ENCODE data around the gene SLC35E3. TPM values are rescaled to one million over a fixed set of nuclear protein-coding genes. Genes with fewer than 3 reads are reported as not detected.
"Not testable (repeated sequence)": the region's sequence is repeated elsewhere in the genome, so short reads cannot be mapped to it uniquely, and the experiment has no call there.

The SLC35E3 gene
- total and polyA plus RNA-seq, 2 experiments from 2014 or later: 6.9 to 25.4 TPM

- TF ChIP-seq, protein P1, sequence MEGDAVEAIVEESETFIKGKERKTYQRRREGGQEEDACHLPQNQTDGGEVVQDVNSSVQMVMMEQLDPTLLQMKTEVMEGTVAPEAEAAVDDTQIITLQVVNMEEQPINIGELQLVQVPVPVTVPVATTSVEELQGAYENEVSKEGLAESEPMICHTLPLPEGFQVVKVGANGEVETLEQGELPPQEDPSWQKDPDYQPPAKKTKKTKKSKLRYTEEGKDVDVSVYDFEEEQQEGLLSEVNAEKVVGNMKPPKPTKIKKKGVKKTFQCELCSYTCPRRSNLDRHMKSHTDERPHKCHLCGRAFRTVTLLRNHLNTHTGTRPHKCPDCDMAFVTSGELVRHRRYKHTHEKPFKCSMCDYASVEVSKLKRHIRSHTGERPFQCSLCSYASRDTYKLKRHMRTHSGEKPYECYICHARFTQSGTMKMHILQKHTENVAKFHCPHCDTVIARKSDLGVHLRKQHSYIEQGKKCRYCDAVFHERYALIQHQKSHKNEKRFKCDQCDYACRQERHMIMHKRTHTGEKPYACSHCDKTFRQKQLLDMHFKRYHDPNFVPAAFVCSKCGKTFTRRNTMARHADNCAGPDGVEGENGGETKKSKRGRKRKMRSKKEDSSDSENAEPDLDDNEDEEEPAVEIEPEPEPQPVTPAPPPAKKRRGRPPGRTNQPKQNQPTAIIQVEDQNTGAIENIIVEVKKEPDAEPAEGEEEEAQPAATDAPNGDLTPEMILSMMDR (IDR thresholded peaks at IDR 0.05; ENCODE audit: low read depth, low read length): no peak
- Histone ChIP-seq H3K36me3 (peaks cover 57% of the 10 kb centered on the region), H3K9me3 (ENCODE audit: low read depth) (no peaks in the 10 kb centered on the region), H3K27ac (no peak overlapping the region), H3K4me1 (ENCODE audit: low read depth) (no peaks in the 10 kb centered on the region), H3K4me3 (no peak overlapping the region), H3K27me3 (no peaks in the 10 kb centered on the region)
- no peak for DNase-seq (ENCODE audit: low read depth in 1 of 2, low spot score in 1 of 2)
Measured at GRCh38 chr12:68815232-68815927, 69.4 kb downstream of the SLC35E3 start.

GRCh38 chr12:68815928-68816800 lies 70.2 kb downstream of the SLC35E3 start:
- Histone ChIP-seq H3K27me3 (no peaks in the 10 kb centered on the region), H3K4me1 (ENCODE audit: low read depth) (no peaks in the 10 kb centered on the region), H3K27ac (no peak overlapping the region), H3K9me3 (ENCODE audit: low read depth) (no peaks in the 10 kb centered on the region), H3K36me3 (peaks cover 62% of the 10 kb centered on the region), H3K4me3 (no peak overlapping the region)
- TF ChIP-seq, protein P1 (IDR thresholded peaks at IDR 0.05; ENCODE audit: low read depth, low read length): no peak
- DNase-seq (ENCODE audit: low read depth in 1 of 2, low spot score in 1 of 2): no peak

GRCh38 chr12:68819481-68819880 lies 73.5 kb downstream of the SLC35E3 start:
- not testable (repeated sequence) for DNase-seq (ENCODE audit: low read depth in 1 of 2, low spot score in 1 of 2); H3K9me3 ChIP-seq (ENCODE audit: low read depth); H3K27me3 ChIP-seq; H3K4me1 ChIP-seq (ENCODE audit: low read depth); H3K4me3 ChIP-seq; H3K27ac ChIP-seq
- peaks cover 66% of the 10 kb centered on the region for H3K36me3 ChIP-seq

- H3K4me3 ChIP-seq: no peak overlapping the region
- TF ChIP-seq, protein P1 (IDR thresholded peaks at IDR 0.05; ENCODE audit: low read depth, low read length): no peak
- H3K36me3 ChIP-seq: peaks cover 71% of the 10 kb centered on the region
- no peaks in the 10 kb centered on the region for H3K9me3 ChIP-seq (ENCODE audit: low read depth)
- no peaks in the 10 kb centered on the region for H3K27me3 ChIP-seq
- no peaks in the 10 kb centered on the region for H3K4me1 ChIP-seq (ENCODE audit: low read depth)
- no peak overlapping the region for H3K27ac ChIP-seq
- no peak for DNase-seq (ENCODE audit: low read depth in 1 of 2, low spot score in 1 of 2)
Measured at GRCh38 chr12:68821357-68822188, 75.6 kb downstream of the SLC35E3 start.

GRCh38 chr12:68823696-68824095 lies 77.7 kb downstream of the SLC35E3 start:
- H3K4me3 ChIP-seq: no peak overlapping the region
- TF ChIP-seq, protein P1 (IDR thresholded peaks at IDR 0.05; ENCODE audit: low read depth, low read length): no peak
- no peaks in the 10 kb centered on the region for H3K4me1 ChIP-seq (ENCODE audit: low read depth)
- H3K27ac ChIP-seq: no peak overlapping the region
- peak in 1 of 2 donors; percentile 67 for DNase-seq (ENCODE audit: low read depth in 1 of 2, low spot score in 1 of 2)
- H3K27me3 ChIP-seq: no peaks in the 10 kb centered on the region
- no peaks in the 10 kb centered on the region for H3K9me3 ChIP-seq (ENCODE audit: low read depth)
- H3K36me3 ChIP-seq: peaks cover 77% of the 10 kb centered on the region

All from cardiac muscle cell (in vitro differentiated cells and primary cell).